GM23338 (cell line): Measurements from ENCODE around the gene GM2A. TPM values are rescaled to one million over a fixed set of nuclear protein-coding genes. Genes with fewer than 3 reads are reported as not detected.
A peak's percentile ranks its signal among the peaks of the same experiment; 100 is the strongest.

ENCODE experiments used
- ATAC-seq: fragments of 200-7000 bp; cut with Tn5 transposase; 3 replicates; pipeline ENCODE4 v1.9.1; 2020
- DNase-seq: peaks from one replicate; pipeline ENCODE4 v3.0.0-alpha.2; 2015; ENCODE audit warnings: low spot score
- H2AFZ ChIP-seq: fragments of 200-600 bp; sonication (generic); 2 replicates; pipeline ENCODE4 v1.8.0; 2016; ENCODE audit warnings: antibody characterized with exemption, mild to moderate bottlenecking, moderate library complexity
- H3F3A ChIP-seq: fragments of 200-600 bp; sonication (generic); replicated peaks from 2 replicates; pipeline ENCODE4 v1.8.0; 2017; ENCODE audit warnings: antibody characterized with exemption, mixed run types, low read depth
- H3K27ac ChIP-seq: fragments of 200-600 bp; sonication (generic); 2 replicates; pipeline ENCODE4 v1.6.1; 2016; ENCODE audit warnings: low read depth
- H3K27me3 ChIP-seq: fragments of 200-600 bp; sonication (generic); 2 replicates; pipeline ENCODE4 v1.8.0; 2016; ENCODE audit warnings: mild to moderate bottlenecking, mixed run types, moderate library complexity; ENCODE audit not compliant: insufficient read depth
- H3K36me3 ChIP-seq: fragments of 200-600 bp; sonication (generic); 2 replicates; pipeline ENCODE4 v1.8.0; 2016; ENCODE audit warnings: mild to moderate bottlenecking; ENCODE audit not compliant: insufficient read depth
- H3K4me1 ChIP-seq: fragments of 200-600 bp; sonication (generic); 2 replicates; pipeline ENCODE4 v1.8.0; 2016; ENCODE audit warnings: mild to moderate bottlenecking, moderate library complexity; ENCODE audit not compliant: insufficient read depth
- H3K4me2 ChIP-seq: fragments of 200-600 bp; sonication (generic); 2 replicates; pipeline ENCODE4 v1.7.1; 2017; ENCODE audit warnings: mixed run types
- H3K4me3 ChIP-seq: fragments of 200-600 bp; sonication (generic); 2 replicates; pipeline ENCODE4 v1.6.1; 2016; ENCODE audit warnings: mixed run types
- H3K79me2 ChIP-seq: fragments of 200-600 bp; sonication (generic); replicated peaks from 2 replicates; pipeline ENCODE4 v1.8.0; 2017; ENCODE audit warnings: mild to moderate bottlenecking; ENCODE audit not compliant: insufficient read depth
- H3K9me2 ChIP-seq: fragments of 200-600 bp; sonication (generic); 2 replicates; pipeline ENCODE4 v1.8.0; 2017; ENCODE audit not compliant: insufficient read depth
- H4K20me1 ChIP-seq: fragments of 200-600 bp; sonication (generic); replicated peaks from 2 replicates; pipeline ENCODE4 v1.8.0; 2017; ENCODE audit warnings: mild to moderate bottlenecking; ENCODE audit not compliant: insufficient read depth
- H3K27ac Mint-ChIP-seq: 2 replicates; pipeline ENCODE4 v1.8.0; 2020; ENCODE audit warnings: inconsistent platforms, mild to moderate bottlenecking, moderate library complexity, mixed read lengths
- H3K27me3 Mint-ChIP-seq: 3 replicates; pipeline ENCODE4 v1.8.0; 2022; ENCODE audit warnings: low read depth, mild to moderate bottlenecking, moderate library complexity, mixed read lengths, inconsistent platforms; ENCODE audit not compliant: insufficient read depth, poor library complexity
- H3K36me3 Mint-ChIP-seq: 3 replicates; pipeline ENCODE4 v1.8.0; 2021; ENCODE audit warnings: low read depth, mild to moderate bottlenecking, inconsistent platforms, moderate library complexity, mixed read lengths
- H3K4me1 Mint-ChIP-seq: 3 replicates; pipeline ENCODE4 v1.8.0; 2020; ENCODE audit warnings: mild to moderate bottlenecking, inconsistent platforms, mixed read lengths
- H3K4me3 Mint-ChIP-seq: 3 replicates; pipeline ENCODE4 v1.8.0; 2021; ENCODE audit warnings: moderate library complexity, mild to moderate bottlenecking, inconsistent platforms, mixed read lengths
- H3K9me3 Mint-ChIP-seq: 3 replicates; pipeline ENCODE4 v1.8.0; 2020; ENCODE audit warnings: moderate library complexity, mild to moderate bottlenecking, inconsistent platforms, mixed read lengths
- STAT1 ChIP-seq: IDR thresholded peaks from one replicate; pipeline ENCODE4 v1.6.1; 2016; ENCODE audit warnings: antibody characterized with exemption; ENCODE audit not compliant: unreplicated experiment
- ZNF462 ChIP-seq: fragments of 250-450 bp; sonication (Bioruptor Pico); IDR thresholded peaks from 2 replicates; pipeline ENCODE4 v1.5.0; 2020; ENCODE audit warnings: mild to moderate bottlenecking, moderate library complexity
- polyA plus RNA-seq: library from polyadenylated mRNA; unstranded; fragments of >200 nt; fragmentation: Nextera tagmentation; extraction: Ambion mirVana; gene quantifications from 2 replicates; pipeline ENCODE4 v1.2.1, GENCODE V29; 2016
- total RNA-seq: library from RNA; depleted of rRNA; stranded (reverse); fragments of >200 nt; shearing (Covaris generic); gene quantifications from 2 replicates; pipeline ENCODE4 v1.2.3, GENCODE V29; 2014
- TF ChIP-seq, protein P1 (sequence below), 2 experiments: fragments of 200-600 bp in 1 of 2; sonication (generic) in 1 of 2; conservative IDR thresholded peaks; 2 replicates each; pipeline versions ENCODE4 v1.5.1 to v1.6.1; 2016 to 2017; ENCODE audit warnings: antibody characterized with exemption in 2 of 2, low read depth in 2 of 2, mild to moderate bottlenecking in 2 of 2, moderate library complexity in 1 of 2
- TF ChIP-seq, protein P2 (sequence below): IDR thresholded peaks from one replicate; pipeline ENCODE4 v1.6.1; 2018; ENCODE audit warnings: antibody characterized with exemption; ENCODE audit not compliant: unreplicated experiment

GM2A gene
- total and polyA plus RNA-seq, 2 experiments from 2014 or later: 9.8 to 27.8 TPM

- ATAC-seq (no peak), DNase-seq (no peak)
- no peaks in the 10 kb centered on the region for H3K79me2 ChIP-seq
- Mint-ChIP-seq H3K27ac (peak overlapping the region; percentile 5; the same call in 1 of the 2 replicates), H3K4me1 (peaks cover 16% of the 10 kb centered on the region), H3K9me3 (no peaks in the 10 kb centered on the region), H3K27me3 (peaks cover 10% of the 10 kb centered on the region), H3K4me3 (no peak overlapping the region), H3K36me3 (no peaks in the 10 kb centered on the region; the same call in 2 of the 3 replicates)
- H3K4me3 ChIP-seq: no peak overlapping the region
- no peak overlapping the region for H3K27ac ChIP-seq
- peaks cover 5% of the 10 kb centered on the region; the same call in 1 of the 2 replicates for H3K27me3 ChIP-seq
- TF ChIP-seq STAT1 (no peak), ZNF462 (CRISPR knock-in tag) (no peak)
- TF ChIP-seq, protein P1, sequence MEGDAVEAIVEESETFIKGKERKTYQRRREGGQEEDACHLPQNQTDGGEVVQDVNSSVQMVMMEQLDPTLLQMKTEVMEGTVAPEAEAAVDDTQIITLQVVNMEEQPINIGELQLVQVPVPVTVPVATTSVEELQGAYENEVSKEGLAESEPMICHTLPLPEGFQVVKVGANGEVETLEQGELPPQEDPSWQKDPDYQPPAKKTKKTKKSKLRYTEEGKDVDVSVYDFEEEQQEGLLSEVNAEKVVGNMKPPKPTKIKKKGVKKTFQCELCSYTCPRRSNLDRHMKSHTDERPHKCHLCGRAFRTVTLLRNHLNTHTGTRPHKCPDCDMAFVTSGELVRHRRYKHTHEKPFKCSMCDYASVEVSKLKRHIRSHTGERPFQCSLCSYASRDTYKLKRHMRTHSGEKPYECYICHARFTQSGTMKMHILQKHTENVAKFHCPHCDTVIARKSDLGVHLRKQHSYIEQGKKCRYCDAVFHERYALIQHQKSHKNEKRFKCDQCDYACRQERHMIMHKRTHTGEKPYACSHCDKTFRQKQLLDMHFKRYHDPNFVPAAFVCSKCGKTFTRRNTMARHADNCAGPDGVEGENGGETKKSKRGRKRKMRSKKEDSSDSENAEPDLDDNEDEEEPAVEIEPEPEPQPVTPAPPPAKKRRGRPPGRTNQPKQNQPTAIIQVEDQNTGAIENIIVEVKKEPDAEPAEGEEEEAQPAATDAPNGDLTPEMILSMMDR (conservative IDR thresholded peaks at IDR 0.05; ENCODE audit: low read depth in 2 of 2): peak in 1 of 2 experiments; percentile 17; a peak in 1 of 4 replicates
- TF ChIP-seq, protein P2, sequence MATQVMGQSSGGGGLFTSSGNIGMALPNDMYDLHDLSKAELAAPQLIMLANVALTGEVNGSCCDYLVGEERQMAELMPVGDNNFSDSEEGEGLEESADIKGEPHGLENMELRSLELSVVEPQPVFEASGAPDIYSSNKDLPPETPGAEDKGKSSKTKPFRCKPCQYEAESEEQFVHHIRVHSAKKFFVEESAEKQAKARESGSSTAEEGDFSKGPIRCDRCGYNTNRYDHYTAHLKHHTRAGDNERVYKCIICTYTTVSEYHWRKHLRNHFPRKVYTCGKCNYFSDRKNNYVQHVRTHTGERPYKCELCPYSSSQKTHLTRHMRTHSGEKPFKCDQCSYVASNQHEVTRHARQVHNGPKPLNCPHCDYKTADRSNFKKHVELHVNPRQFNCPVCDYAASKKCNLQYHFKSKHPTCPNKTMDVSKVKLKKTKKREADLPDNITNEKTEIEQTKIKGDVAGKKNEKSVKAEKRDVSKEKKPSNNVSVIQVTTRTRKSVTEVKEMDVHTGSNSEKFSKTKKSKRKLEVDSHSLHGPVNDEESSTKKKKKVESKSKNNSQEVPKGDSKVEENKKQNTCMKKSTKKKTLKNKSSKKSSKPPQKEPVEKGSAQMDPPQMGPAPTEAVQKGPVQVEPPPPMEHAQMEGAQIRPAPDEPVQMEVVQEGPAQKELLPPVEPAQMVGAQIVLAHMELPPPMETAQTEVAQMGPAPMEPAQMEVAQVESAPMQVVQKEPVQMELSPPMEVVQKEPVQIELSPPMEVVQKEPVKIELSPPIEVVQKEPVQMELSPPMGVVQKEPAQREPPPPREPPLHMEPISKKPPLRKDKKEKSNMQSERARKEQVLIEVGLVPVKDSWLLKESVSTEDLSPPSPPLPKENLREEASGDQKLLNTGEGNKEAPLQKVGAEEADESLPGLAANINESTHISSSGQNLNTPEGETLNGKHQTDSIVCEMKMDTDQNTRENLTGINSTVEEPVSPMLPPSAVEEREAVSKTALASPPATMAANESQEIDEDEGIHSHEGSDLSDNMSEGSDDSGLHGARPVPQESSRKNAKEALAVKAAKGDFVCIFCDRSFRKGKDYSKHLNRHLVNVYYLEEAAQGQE: no peak
- H2AFZ ChIP-seq: peak overlapping the region; percentile 23
- H3F3A ChIP-seq: no peaks in the 10 kb centered on the region
- H3K9me2 ChIP-seq: no peaks in the 10 kb centered on the region
- no peak overlapping the region for H3K4me2 ChIP-seq
- no peaks in the 10 kb centered on the region for H4K20me1 ChIP-seq
- no peaks in the 10 kb centered on the region for H3K36me3 ChIP-seq
- peaks cover 20% of the 10 kb centered on the region for H3K4me1 ChIP-seq
Measured at GRCh38 chr5:151225071-151225470, 27.9 kb upstream of the GM2A start.
